Gastroesophageal sphincter (tissue), 4 donors: ENCODE results near the gene DIABLO. TPM values are rescaled to one million over a fixed set of nuclear protein-coding genes. Genes with fewer than 3 reads are reported as not detected.

Source experiments
- ATAC-seq: fragments of 150-250 bp; one replicate; pipeline ENCODE4 v1.9.1; 2016; ENCODE audit warnings: mild to moderate bottlenecking, moderate library complexity
- H3K27ac ChIP-seq, 4 donors: fragments of 200-600 bp; sonication (generic) in 3 of 4; 1 replicate in 3 of 4; 2 replicates in 1 of 4; pipeline ENCODE4 v1.5.1; 2016 to 2019
- H3K27me3 ChIP-seq: fragments of 200-600 bp; sonication (generic); one replicate; pipeline ENCODE4 v1.5.1; 2019
- H3K36me3 ChIP-seq, 2 donors: fragments of 200-600 bp; sonication (generic); one replicate each; pipeline ENCODE4 v1.5.1; 2019; ENCODE audit warnings: control low read depth in 1 of 2
- H3K4me1 ChIP-seq, 3 donors: fragments of 200-600 bp; sonication (generic); 1 replicate in 2 of 3; 2 replicates in 1 of 3; pipeline ENCODE4 v1.5.1; 2016 to 2019; ENCODE audit warnings: control low read depth in 2 of 3
- H3K4me3 ChIP-seq, 2 donors: fragments of 200-600 bp; sonication (generic); one replicate each; pipeline ENCODE4 v1.5.1; 2019; ENCODE audit warnings: mild to moderate bottlenecking in 1 of 2, moderate library complexity in 1 of 2
- H3K9me3 ChIP-seq, 3 donors: fragments of 200-600 bp; sonication (generic); one replicate each; pipeline ENCODE4 v1.5.1; 2017 to 2019; ENCODE audit warnings: control low read depth in 2 of 3
- CTCF ChIP-seq, 4 experiments: fragments of 200-600 bp in 2 of 4; fragments of 450-650 bp in 2 of 4; sonication (generic) in 1 of 4; IDR thresholded peaks; one replicate each; pipeline ENCODE4 v1.5.1; 2017 to 2019; ENCODE audit warnings: antibody characterized with exemption in 4 of 4, mild to moderate bottlenecking in 2 of 4, moderate library complexity in 2 of 4
- EP300 ChIP-seq: sonication (generic); formaldehyde crosslinking; IDR thresholded peaks from one replicate; pipeline ENCODE4 v1.6.1; 2017; ENCODE audit warnings: antibody characterized with exemption, mild to moderate bottlenecking
- POLR2A ChIP-seq, 2 donors: fragments of 450-650 bp; IDR thresholded peaks; one replicate each; pipeline ENCODE4 v1.6.1; 2017; ENCODE audit warnings: antibody characterized with exemption in 2 of 2, mild to moderate bottlenecking in 2 of 2, moderate library complexity in 1 of 2
- POLR2AphosphoS5 ChIP-seq: sonication (generic); formaldehyde crosslinking; IDR thresholded peaks from one replicate; pipeline ENCODE4 v1.6.1; 2017; ENCODE audit warnings: antibody characterized with exemption
- WGBS, 2 donors: methylation state at CpG; one replicate each; pipeline ENCODE4 v1.1.5; 2018; ENCODE audit warnings: low coverage in 1 of 2; 5-methylcytosine and 5-hydroxymethylcytosine counted together
- total RNA-seq, 4 donors: library from RNA; depleted of rRNA; stranded (reverse); fragments of >200 nt; gene quantifications; one replicate each; pipeline ENCODE4 v1.1.0, GENCODE V29; 2016

The DIABLO gene
- total RNA-seq, 4 donors from 2014 or later, result 35.8 to 45.3 (median 38.3) TPM

GRCh38 chr12:122207391-122207790 lies 18.5 kb downstream of the DIABLO start:
- Histone ChIP-seq H3K9me3 (no peaks in the 10 kb centered on the region), H3K27ac (no peak overlapping the region), H3K4me3 (no peak overlapping the region), H3K4me1 (peaks cover 0 to 34% (median 11%) of the 10 kb centered on the region in 3 donors), H3K27me3 (peaks cover 34% of the 10 kb centered on the region), H3K36me3 (peaks cover 0 to 59% of the 10 kb centered on the region in 2 donors)
- TF ChIP-seq POLR2AphosphoS5 (no peak), CTCF (IDR thresholded peaks at IDR 0.05) (no peak), EP300 (no peak), POLR2A (IDR thresholded peaks at IDR 0.05) (no peak)
- 60% methylated on average over 5 of the region's 8 CpGs; no CpG with 5 or more reads in 1 of the 2 donors for WGBS, 2 donors
- no peak for ATAC-seq

- no peak for ATAC-seq
- Histone ChIP-seq H3K9me3 (no peaks in the 10 kb centered on the region), H3K4me3 (no peak overlapping the region), H3K4me1 (peaks cover 0 to 34% (median 11%) of the 10 kb centered on the region in 3 donors), H3K27me3 (peaks cover 38% of the 10 kb centered on the region), H3K27ac (no peak overlapping the region), H3K36me3 (peaks cover 0 to 55% of the 10 kb centered on the region in 2 donors)
- no peak for TF ChIP-seq CTCF (IDR thresholded peaks at IDR 0.05)
- WGBS, 2 donors, result 100% methylated on average over 2 of the region's 8 CpGs; no CpG with 5 or more reads in 1 of the 2 donors
These were observed 18.9 kb downstream of the DIABLO start for GRCh38 chr12:122206976-122207375.

GRCh38 chr12:122206111-122206881 lies 19.6 kb downstream of the DIABLO start:
- H3K27me3 ChIP-seq, result peaks cover 45% of the 10 kb centered on the region
- 65% methylated on average over 9 of the region's 27 CpGs; no CpG with 5 or more reads in 1 of the 2 donors for WGBS, 2 donors
- peaks cover 0 to 48% of the 10 kb centered on the region in 2 donors for H3K36me3 ChIP-seq
- TF ChIP-seq POLR2AphosphoS5 (no peak), EP300 (no peak), POLR2A (IDR thresholded peaks at IDR 0.05) (no peak), CTCF (IDR thresholded peaks at IDR 0.05) (no peak)
- no peak overlapping the region for H3K4me3 ChIP-seq
- ATAC-seq, result no peak
- no peak overlapping the region for H3K27ac ChIP-seq
- H3K4me1 ChIP-seq, result peaks cover 0 to 34% (median 11%) of the 10 kb centered on the region in 3 donors
- H3K9me3 ChIP-seq, result no peaks in the 10 kb centered on the region

- TF ChIP-seq CTCF (IDR thresholded peaks at IDR 0.05), result no peak
- no peak for TF ChIP-seq POLR2AphosphoS5
- TF ChIP-seq EP300, result no peak
- no peak for TF ChIP-seq POLR2A (IDR thresholded peaks at IDR 0.05)
- H3K9me3 ChIP-seq, result no peaks in the 10 kb centered on the region
- H3K27ac ChIP-seq, result no peak overlapping the region
- no peak for ATAC-seq
- H3K4me3 ChIP-seq, result no peak overlapping the region
- H3K4me1 ChIP-seq, result peaks cover 0 to 34% (median 11%) of the 10 kb centered on the region in 3 donors
- 48 to 65% methylated on average over 2 to 14 of the region's 23 CpGs for WGBS, 2 donors
- H3K36me3 ChIP-seq, result peaks cover 0 to 38% of the 10 kb centered on the region in 2 donors
- peaks cover 55% of the 10 kb centered on the region for H3K27me3 ChIP-seq
These were observed 20.6 kb downstream of the DIABLO start for GRCh38 chr12:122205053-122205925.
